HepG2 (cell line): ENCODE data around the gene TXNDC12. TPM values are rescaled to one million over a fixed set of nuclear protein-coding genes. Genes with fewer than 3 reads are reported as not detected.
A peak's percentile ranks its signal among the peaks of the same experiment; 100 is the strongest.

Source experiments
- CENPT ChIP-seq: sonication (generic); formaldehyde crosslinking; IDR thresholded peaks from 2 replicates; pipeline ENCODE4 v1.8.0; 2022; ENCODE audit warnings: low read depth, mild to moderate bottlenecking, moderate library complexity, missing genetic modification reagents
- E2F5 ChIP-seq: sonication (generic); formaldehyde crosslinking; conservative IDR thresholded peaks from 2 replicates; pipeline ENCODE4 v1.4.0; 2020; ENCODE audit warnings: missing genetic modification reagents
- ELF4 ChIP-seq: sonication (generic); formaldehyde crosslinking; IDR thresholded peaks from 2 replicates; pipeline ENCODE4 v1.5.0; 2020; ENCODE audit warnings: missing genetic modification reagents, mild to moderate bottlenecking, moderate library complexity, borderline replicate concordance
- GPBP1L1 ChIP-seq: sonication (generic); formaldehyde crosslinking; IDR thresholded peaks from 2 replicates; pipeline ENCODE4 v1.5.0; 2020; ENCODE audit warnings: mild to moderate bottlenecking, missing genetic modification reagents
- HNF4G ChIP-seq, 2 experiments: sonication (generic) in 1 of 2; formaldehyde crosslinking in 1 of 2; IDR thresholded peaks; 2 replicates each; pipeline versions ENCODE4 v1.4.0 to v1.6.1; 2011 to 2020; ENCODE audit warnings: borderline replicate concordance in 2 of 2, low read depth in 2 of 2, mild to moderate bottlenecking in 2 of 2, low read length in 1 of 2, missing genetic modification reagents in 1 of 2, moderate library complexity in 1 of 2
- MIER3 ChIP-seq: IDR thresholded peaks from 2 replicates; pipeline ENCODE4 v1.6.1; 2016; ENCODE audit warnings: missing compliant biosample characterization, borderline replicate concordance
- NFAT5 ChIP-seq: sonication (generic); formaldehyde crosslinking; IDR thresholded peaks from 2 replicates; pipeline ENCODE4 v1.4.0; 2020; ENCODE audit warnings: missing genetic modification reagents
- PITX1 ChIP-seq: sonication (generic); formaldehyde crosslinking; IDR thresholded peaks from 2 replicates; pipeline ENCODE4 v1.5.1; 2020; ENCODE audit warnings: mild to moderate bottlenecking, missing genetic modification reagents
- ZMYM3 ChIP-seq: sonication (generic); formaldehyde crosslinking; IDR thresholded peaks from 2 replicates; pipeline ENCODE4 v1.5.1; 2020; ENCODE audit warnings: mild to moderate bottlenecking, missing genetic modification reagents
- polyA plus RNA-seq, 8 experiments: library from polyadenylated mRNA; depleted of rRNA in 3 of 8; stranded (reverse) in 7 of 8; unstranded in 1 of 8; fragments of >200 nt; fragmentation: Illumina TruSeq in 4 of 8; extraction: Trizol in 4 of 8; gene quantifications; 2 replicates each; pipeline versions ENCODE4 v1.2.1 to v1.2.3, GENCODE V29; 2011 to 2016; ENCODE audit warnings: low read depth in 4 of 8, missing spikeins in 1 of 8, mixed read lengths in 1 of 8; ENCODE audit not compliant: insufficient read depth in 1 of 8
- total RNA-seq, 5 experiments: library from RNA; depleted of rRNA; stranded (reverse); fragments of >200 nt; fragmentation: Illumina TruSeq; extraction: Trizol; gene quantifications; 2 replicates each; pipeline ENCODE4 v1.2.3, GENCODE V29; 2016; ENCODE audit warnings: low read depth in 1 of 5
- TF ChIP-seq, protein P1 (sequence below): sonication (generic); formaldehyde crosslinking; IDR thresholded peaks from 2 replicates; pipeline ENCODE4 v1.5.0; 2020; ENCODE audit warnings: mild to moderate bottlenecking, missing genetic modification reagents, borderline replicate concordance

TXNDC12 gene
- total and polyA plus RNA-seq, 2 of the 13 experiments (the other 11 are each of a cell fraction or from before 2014, with no cell fraction given), result 65.6 to 67.2 TPM

- TF ChIP-seq, protein P1, sequence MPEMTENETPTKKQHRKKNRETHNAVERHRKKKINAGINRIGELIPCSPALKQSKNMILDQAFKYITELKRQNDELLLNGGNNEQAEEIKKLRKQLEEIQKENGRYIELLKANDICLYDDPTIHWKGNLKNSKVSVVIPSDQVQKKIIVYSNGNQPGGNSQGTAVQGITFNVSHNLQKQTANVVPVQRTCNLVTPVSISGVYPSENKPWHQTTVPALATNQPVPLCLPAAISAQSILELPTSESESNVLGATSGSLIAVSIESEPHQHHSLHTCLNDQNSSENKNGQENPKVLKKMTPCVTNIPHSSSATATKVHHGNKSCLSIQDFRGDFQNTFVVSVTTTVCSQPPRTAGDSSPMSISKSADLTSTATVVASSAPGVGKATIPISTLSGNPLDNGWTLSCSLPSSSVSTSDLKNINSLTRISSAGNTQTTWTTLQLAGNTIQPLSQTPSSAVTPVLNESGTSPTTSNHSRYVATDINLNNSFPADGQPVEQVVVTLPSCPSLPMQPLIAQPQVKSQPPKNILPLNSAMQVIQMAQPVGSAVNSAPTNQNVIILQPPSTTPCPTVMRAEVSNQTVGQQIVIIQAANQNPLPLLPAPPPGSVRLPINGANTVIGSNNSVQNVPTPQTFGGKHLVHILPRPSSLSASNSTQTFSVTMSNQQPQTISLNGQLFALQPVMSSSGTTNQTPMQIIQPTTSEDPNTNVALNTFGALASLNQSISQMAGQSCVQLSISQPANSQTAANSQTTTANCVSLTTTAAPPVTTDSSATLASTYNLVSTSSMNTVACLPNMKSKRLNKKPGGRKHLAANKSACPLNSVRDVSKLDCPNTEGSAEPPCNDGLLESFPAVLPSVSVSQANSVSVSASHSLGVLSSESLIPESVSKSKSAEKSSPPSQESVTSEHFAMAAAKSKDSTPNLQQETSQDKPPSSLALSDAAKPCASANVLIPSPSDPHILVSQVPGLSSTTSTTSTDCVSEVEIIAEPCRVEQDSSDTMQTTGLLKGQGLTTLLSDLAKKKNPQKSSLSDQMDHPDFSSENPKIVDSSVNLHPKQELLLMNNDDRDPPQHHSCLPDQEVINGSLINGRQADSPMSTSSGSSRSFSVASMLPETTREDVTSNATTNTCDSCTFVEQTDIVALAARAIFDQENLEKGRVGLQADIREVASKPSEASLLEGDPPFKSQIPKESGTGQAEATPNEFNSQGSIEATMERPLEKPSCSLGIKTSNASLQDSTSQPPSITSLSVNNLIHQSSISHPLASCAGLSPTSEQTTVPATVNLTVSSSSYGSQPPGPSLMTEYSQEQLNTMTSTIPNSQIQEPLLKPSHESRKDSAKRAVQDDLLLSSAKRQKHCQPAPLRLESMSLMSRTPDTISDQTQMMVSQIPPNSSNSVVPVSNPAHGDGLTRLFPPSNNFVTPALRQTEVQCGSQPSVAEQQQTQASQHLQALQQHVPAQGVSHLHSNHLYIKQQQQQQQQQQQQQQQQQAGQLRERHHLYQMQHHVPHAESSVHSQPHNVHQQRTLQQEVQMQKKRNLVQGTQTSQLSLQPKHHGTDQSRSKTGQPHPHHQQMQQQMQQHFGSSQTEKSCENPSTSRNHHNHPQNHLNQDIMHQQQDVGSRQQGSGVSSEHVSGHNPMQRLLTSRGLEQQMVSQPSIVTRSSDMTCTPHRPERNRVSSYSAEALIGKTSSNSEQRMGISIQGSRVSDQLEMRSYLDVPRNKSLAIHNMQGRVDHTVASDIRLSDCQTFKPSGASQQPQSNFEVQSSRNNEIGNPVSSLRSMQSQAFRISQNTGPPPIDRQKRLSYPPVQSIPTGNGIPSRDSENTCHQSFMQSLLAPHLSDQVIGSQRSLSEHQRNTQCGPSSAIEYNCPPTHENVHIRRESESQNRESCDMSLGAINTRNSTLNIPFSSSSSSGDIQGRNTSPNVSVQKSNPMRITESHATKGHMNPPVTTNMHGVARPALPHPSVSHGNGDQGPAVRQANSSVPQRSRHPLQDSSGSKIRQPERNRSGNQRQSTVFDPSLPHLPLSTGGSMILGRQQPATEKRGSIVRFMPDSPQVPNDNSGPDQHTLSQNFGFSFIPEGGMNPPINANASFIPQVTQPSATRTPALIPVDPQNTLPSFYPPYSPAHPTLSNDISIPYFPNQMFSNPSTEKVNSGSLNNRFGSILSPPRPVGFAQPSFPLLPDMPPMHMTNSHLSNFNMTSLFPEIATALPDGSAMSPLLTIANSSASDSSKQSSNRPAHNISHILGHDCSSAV (CRISPR knock-in tag), result no peak
- no peak for TF ChIP-seq ELF4 (CRISPR knock-in tag)
- TF ChIP-seq CENPT (CRISPR knock-in tag), result no peak
- peak; percentile 88 for TF ChIP-seq ZMYM3 (CRISPR knock-in tag)
- no peak; the same call in 1 of the 2 replicates for TF ChIP-seq E2F5 (CRISPR knock-in tag)
- TF ChIP-seq MIER3 (CRISPR knock-in tag), result no peak
- no peak for TF ChIP-seq GPBP1L1 (CRISPR knock-in tag)
- no peak for TF ChIP-seq HNF4G (IDR thresholded peaks at IDR 0.05; ENCODE audit: borderline replicate concordance, low read depth, low read length)
- TF ChIP-seq HNF4G (CRISPR knock-in tag; IDR thresholded peaks at IDR 0.05; ENCODE audit: borderline replicate concordance, low read depth), result 0 out of 2 replicates have a peak, but pooled peaks have one; percentile 45
- no peak; the same call in 1 of the 2 replicates for TF ChIP-seq PITX1 (CRISPR knock-in tag)
- TF ChIP-seq NFAT5 (CRISPR knock-in tag), result no peak
These were observed 1.4 kb upstream of the TXNDC12 start, which contains the start of gene BTF3L4 (continued) for GRCh38 chr1:52056163-52056936.
